B cell (primary cell): Measurements from ENCODE around the gene OCIAD2. TPM values are rescaled to one million over a fixed set of nuclear protein-coding genes. Genes with fewer than 3 reads are reported as not detected.

Experiments
- ATAC-seq: fragments of 200-7000 bp; cut with Tn5 transposase; one replicate; pipeline ENCODE4 v1.10.0; 2021; ENCODE audit warnings: low read depth, mild to moderate bottlenecking, moderate number of reproducible peaks, moderate library complexity
- CTCF ChIA-PET: fragments of 350-600 bp; sonication (Branson Sonifier 250); formaldehyde crosslinking; loops from one replicate; lab custom pipeline; 2021; ENCODE audit warnings: antibody characterized with exemption, inconsistent platforms; lab: Charles Lee
- POLR2A ChIA-PET: fragments of 350-600 bp; sonication (Branson Sonifier 250); formaldehyde crosslinking; loops from one replicate; lab custom pipeline; 2021; ENCODE audit warnings: antibody characterized with exemption; lab: Charles Lee
- DNase-seq: peaks from one replicate; pipeline ENCODE4 v3.0.0; 2013
- H2AFZ ChIP-seq: 2 replicates; pipeline ENCODE4 v1.6.1; 2012; ENCODE audit warnings: mild to moderate bottlenecking, low read depth, low read length; ENCODE audit not compliant: insufficient read depth, poor library complexity, severe bottlenecking
- H3K27ac ChIP-seq, 2 donors: 1 replicate in 1 of 2; 2 replicates in 1 of 2; pipeline ENCODE4 v1.5.1; 2012 to 2013; ENCODE audit warnings: low read length in 2 of 2, mild to moderate bottlenecking in 2 of 2, moderate library complexity in 1 of 2
- H3K27me3 ChIP-seq, 4 experiments: fragments of 200-600 bp in 1 of 4; sonication (generic) in 1 of 4; replicated peaks in 1 of 4; 1 replicate in 2 of 4; 2 replicates in 2 of 4; pipeline versions ENCODE4 v1.6.1 to v1.7.0; 2013 to 2016; ENCODE audit warnings: low read length in 3 of 4, mild to moderate bottlenecking in 2 of 4, mixed read lengths in 1 of 4, moderate library complexity in 1 of 4; ENCODE audit not compliant: insufficient read depth in 4 of 4, control insufficient read depth in 3 of 4; ENCODE audit errors: control extremely low read depth in 1 of 4
- H3K36me3 ChIP-seq, 2 experiments: replicated peaks in 1 of 2; 1 replicate in 1 of 2; 2 replicates in 1 of 2; pipeline versions ENCODE4 v1.6.1 to v1.7.1; 2013; ENCODE audit warnings: low read length in 1 of 2; ENCODE audit not compliant: insufficient read depth in 2 of 2, control insufficient read depth in 1 of 2; ENCODE audit errors: control extremely low read depth in 1 of 2, extremely low read depth in 1 of 2
- H3K4me1 ChIP-seq, 2 donors: fragments of 200-600 bp in 1 of 2; sonication (generic) in 1 of 2; 1 replicate in 1 of 2; 2 replicates in 1 of 2; pipeline versions ENCODE4 v1.5.1 to v1.6.1; 2013 to 2017; ENCODE audit warnings: low read length in 2 of 2; ENCODE audit not compliant: control insufficient read depth in 2 of 2, insufficient read depth in 2 of 2
- H3K4me2 ChIP-seq: replicated peaks from 2 replicates; pipeline ENCODE3; 2012; ENCODE audit warnings: mild to moderate bottlenecking, low read depth, low read length; ENCODE audit not compliant: poor library complexity, severe bottlenecking
- H3K4me3 ChIP-seq, 5 experiments: fragments of 200-600 bp in 1 of 5; sonication (generic) in 1 of 5; 1 replicate in 3 of 5; 2 replicates in 2 of 5; pipeline versions ENCODE4 v1.5.1 to v1.7.0; 2011 to 2016; ENCODE audit warnings: low read length in 4 of 5, mild to moderate bottlenecking in 4 of 5, low read depth in 2 of 5, control low read depth in 1 of 5, moderate library complexity in 1 of 5; ENCODE audit not compliant: insufficient read depth in 1 of 5; ENCODE audit errors: control extremely low read depth in 1 of 5, extremely low read depth in 1 of 5
- H3K79me2 ChIP-seq: fragments of 200-600 bp; sonication (generic); one replicate; pipeline ENCODE4 v1.6.0; 2016; ENCODE audit warnings: low read length; ENCODE audit not compliant: control insufficient read depth, insufficient read depth
- H3K9ac ChIP-seq: fragments of 200-600 bp; sonication (generic); 2 replicates; pipeline ENCODE4 v1.6.1; 2017; ENCODE audit warnings: mild to moderate bottlenecking, low read length, moderate library complexity
- H3K9me3 ChIP-seq, 3 donors: one replicate each; pipeline versions ENCODE4 v1.6.1 to v1.7.1; 2013; ENCODE audit warnings: low read length in 2 of 3; ENCODE audit not compliant: control insufficient read depth in 2 of 3, insufficient read depth in 1 of 3; ENCODE audit errors: control extremely low read depth in 1 of 3
- H4K20me1 ChIP-seq: 2 replicates; pipeline ENCODE4 v1.6.0; 2012; ENCODE audit warnings: mild to moderate bottlenecking, low read length; ENCODE audit not compliant: insufficient read depth, control insufficient read depth, poor library complexity, severe bottlenecking
- H3K27ac Mint-ChIP-seq: one replicate; pipeline ENCODE4 v1.8.0; 2021; ENCODE audit warnings: mixed read lengths
- H3K27me3 Mint-ChIP-seq: one replicate; pipeline ENCODE4 v1.8.0; 2021; ENCODE audit warnings: mixed read lengths
- H3K4me1 Mint-ChIP-seq: one replicate; pipeline ENCODE4 v1.8.0; 2021; ENCODE audit warnings: mixed read lengths
- H3K4me3 Mint-ChIP-seq: one replicate; pipeline ENCODE4 v1.8.0; 2021; ENCODE audit warnings: mixed read lengths
- H3K9me3 Mint-ChIP-seq: one replicate; pipeline ENCODE4 v1.8.0; 2022; ENCODE audit warnings: mixed read lengths; ENCODE audit not compliant: insufficient read depth
- CTCF ChIP-seq: fragments of 200-600 bp; IDR thresholded peaks from one replicate; pipeline ENCODE4 v1.8.0; 2022; ENCODE audit warnings: antibody characterized with exemption, mild to moderate bottlenecking
- EZH2 ChIP-seq: IDR thresholded peaks from 2 replicates; pipeline ENCODE4 v1.6.1; 2012; ENCODE audit warnings: borderline replicate concordance, low read depth, mild to moderate bottlenecking, moderate library complexity, low read length; ENCODE audit not compliant: insufficient read depth, poor library complexity, severe bottlenecking
- WGBS: methylation state at CpG from one replicate; pipeline ENCODE4 v1.1.5; 2013; ENCODE audit warnings: missing lambda C conversion rate; ENCODE audit not compliant: insufficient coverage; 5-methylcytosine and 5-hydroxymethylcytosine counted together
- intact Hi-C: fragments of 100-400 bp; cut with micrococcal nuclease; formaldehyde crosslinking; loops from one replicate; pipeline ENCODE4 v1.10.0; 2022
- polyA plus RNA-seq: library from polyadenylated mRNA; depleted of rRNA; stranded (reverse); fragments of >200 nt; gene quantifications from 2 replicates; pipeline ENCODE4 v1.2.3, GENCODE V29; 2012
- total RNA-seq, 2 donors: library from RNA; stranded (reverse); fragments of 120-200 nt in 1 of 2; gene quantifications; 1 replicate in 1 of 2; 2 replicates in 1 of 2; pipeline versions ENCODE4 v1.2.3 to v1.2.4, GENCODE V29; 2013 to 2022

OCIAD2 gene
- total and polyA plus RNA-seq, 2 donors (not counting 1 experiment from before 2014, with no cell fraction given) = 39.3 to 47.9 TPM

- no peak overlapping the region for H3K9ac ChIP-seq
- no peak overlapping the region for H3K27ac ChIP-seq
- ChIA-PET POLR2A (no interaction called here), CTCF (no interaction called here)
- Mint-ChIP-seq H3K4me3 (no peak overlapping the region), H3K27ac (no peak overlapping the region), H3K9me3 (no peaks in the 10 kb centered on the region), H3K4me1 (no peaks in the 10 kb centered on the region), H3K27me3 (no peaks in the 10 kb centered on the region)
- no peaks in the 10 kb centered on the region for H3K27me3 ChIP-seq
- no peaks in the 10 kb centered on the region for H3K79me2 ChIP-seq
- WGBS = no CpG with 5 or more reads among the region's 1 CpG
- H3K4me1 ChIP-seq = no peaks in the 10 kb centered on the region
- TF ChIP-seq EZH2 = no peak
- no peak for TF ChIP-seq CTCF
- DNase-seq (no peak), ATAC-seq (no peak)
- no peaks in the 10 kb centered on the region for H4K20me1 ChIP-seq
- intact Hi-C loops = no loop called here
- H3K9me3 ChIP-seq = no peaks in the 10 kb centered on the region
- no peak overlapping the region for H2AFZ ChIP-seq
- peaks cover 10 to 54% of the 10 kb centered on the region in 2 experiments for H3K36me3 ChIP-seq
- H3K4me3 ChIP-seq = no peak overlapping the region
- H3K4me2 ChIP-seq = no peak overlapping the region
Observed at GRCh38 chr4:48854395-48854683, 52.2 kb downstream of the OCIAD2 start.

- Histone ChIP-seq H3K27ac (no peak overlapping the region), H3K9ac (no peak overlapping the region), H4K20me1 (no peaks in the 10 kb centered on the region), H2AFZ (no peak overlapping the region), H3K4me2 (no peak overlapping the region), H3K4me3 (no peak overlapping the region), H3K27me3 (no peaks in the 10 kb centered on the region), H3K79me2 (no peaks in the 10 kb centered on the region), H3K36me3 (peaks cover 10 to 51% of the 10 kb centered on the region in 2 experiments), H3K9me3 (no peaks in the 10 kb centered on the region), H3K4me1 (no peaks in the 10 kb centered on the region)
- Mint-ChIP-seq H3K9me3 (no peaks in the 10 kb centered on the region), H3K27me3 (no peaks in the 10 kb centered on the region), H3K4me3 (no peak overlapping the region), H3K4me1 (no peaks in the 10 kb centered on the region), H3K27ac (no peak overlapping the region)
- DNase-seq (no peak), ATAC-seq (no peak)
- TF ChIP-seq CTCF (no peak), EZH2 (no peak)
- intact Hi-C loops = no loop called here
- CTCF ChIA-PET = no interaction called here
- 100% methylated on average over 1 of the region's 4 CpGs for WGBS
- POLR2A ChIA-PET = no interaction called here
Observed at GRCh38 chr4:48853604-48854394, 52.8 kb downstream of the OCIAD2 start.
